ENCODE results near the gene PLCG2. TPM values are rescaled to one million over a fixed set of nuclear protein-coding genes. Genes with fewer than 3 reads are reported as not detected.

PLCG2 gene
- total and polyA plus RNA-seq, 2 experiments from 2014 or later: 2.5 to 5.0 TPM

- no peak for DNase-seq (ENCODE audit: low spot score)
- H3K79me2 ChIP-seq: no peaks in the 10 kb centered on the region
- H3K27me3 ChIP-seq: no peaks in the 10 kb centered on the region
- H2AFZ ChIP-seq: no peak overlapping the region
- no peak overlapping the region for H3K27ac ChIP-seq
- peaks cover 10% of the 10 kb centered on the region for H3K4me1 ChIP-seq (ENCODE audit: insufficient read depth)
- no peak for TF ChIP-seq EZH2 (IDR thresholded peaks at IDR 0.05; ENCODE audit: borderline replicate concordance)
- H3K36me3 ChIP-seq (replicated peaks; ENCODE audit: insufficient read depth, low read depth): no peaks in the 10 kb centered on the region
- no peaks in the 10 kb centered on the region for H4K20me1 ChIP-seq (ENCODE audit: insufficient read depth, poor library complexity, severe bottlenecking)
- H3K9me3 ChIP-seq (ENCODE audit: low read depth): no peaks in the 10 kb centered on the region
- no peak overlapping the region for H3K4me3 ChIP-seq
- H3K4me2 ChIP-seq: no peak overlapping the region
- WGBS (ENCODE audit: low lambda C conversion rate, missing lambda C conversion rate): 60% methylated on average over 8 of the region's 8 CpGs
- H3K9me2 ChIP-seq (replicated peaks; ENCODE audit: insufficient read depth): no peaks in the 10 kb centered on the region
Measured at GRCh38 chr16:81731649-81732048, 47.4 kb upstream of the PLCG2 start.

GRCh38 chr16:81732699-81733098 is 46.4 kb upstream of the PLCG2 start:
- TF ChIP-seq, protein P1, sequence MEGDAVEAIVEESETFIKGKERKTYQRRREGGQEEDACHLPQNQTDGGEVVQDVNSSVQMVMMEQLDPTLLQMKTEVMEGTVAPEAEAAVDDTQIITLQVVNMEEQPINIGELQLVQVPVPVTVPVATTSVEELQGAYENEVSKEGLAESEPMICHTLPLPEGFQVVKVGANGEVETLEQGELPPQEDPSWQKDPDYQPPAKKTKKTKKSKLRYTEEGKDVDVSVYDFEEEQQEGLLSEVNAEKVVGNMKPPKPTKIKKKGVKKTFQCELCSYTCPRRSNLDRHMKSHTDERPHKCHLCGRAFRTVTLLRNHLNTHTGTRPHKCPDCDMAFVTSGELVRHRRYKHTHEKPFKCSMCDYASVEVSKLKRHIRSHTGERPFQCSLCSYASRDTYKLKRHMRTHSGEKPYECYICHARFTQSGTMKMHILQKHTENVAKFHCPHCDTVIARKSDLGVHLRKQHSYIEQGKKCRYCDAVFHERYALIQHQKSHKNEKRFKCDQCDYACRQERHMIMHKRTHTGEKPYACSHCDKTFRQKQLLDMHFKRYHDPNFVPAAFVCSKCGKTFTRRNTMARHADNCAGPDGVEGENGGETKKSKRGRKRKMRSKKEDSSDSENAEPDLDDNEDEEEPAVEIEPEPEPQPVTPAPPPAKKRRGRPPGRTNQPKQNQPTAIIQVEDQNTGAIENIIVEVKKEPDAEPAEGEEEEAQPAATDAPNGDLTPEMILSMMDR (IDR thresholded peaks at IDR 0.05; ENCODE audit: poor library complexity): no peak
- TF ChIP-seq EZH2phosphoT487 (IDR thresholded peaks at IDR 0.05; ENCODE audit: low read depth, severe bottlenecking, unreplicated experiment): no peak
- no peak for TF ChIP-seq EZH2 (IDR thresholded peaks at IDR 0.05; ENCODE audit: borderline replicate concordance)
- Histone ChIP-seq H3K79me2 (no peaks in the 10 kb centered on the region), H3K4me2 (no peak overlapping the region), H3K4me1 (ENCODE audit: insufficient read depth) (peaks cover 10% of the 10 kb centered on the region), H3K27ac (no peak overlapping the region), H3K36me3 (replicated peaks; ENCODE audit: insufficient read depth, low read depth) (no peaks in the 10 kb centered on the region), H3K27me3 (no peaks in the 10 kb centered on the region), H3K4me3 (no peak overlapping the region), H3K9me3 (ENCODE audit: low read depth) (no peaks in the 10 kb centered on the region), H2AFZ (no peak overlapping the region), H4K20me1 (ENCODE audit: insufficient read depth, poor library complexity, severe bottlenecking) (no peaks in the 10 kb centered on the region), H3K9me2 (replicated peaks; ENCODE audit: insufficient read depth) (no peaks in the 10 kb centered on the region)
- no peak for DNase-seq (ENCODE audit: low spot score)
- WGBS (ENCODE audit: low lambda C conversion rate, missing lambda C conversion rate): 100% methylated on average over 1 of the region's 1 CpG

GRCh38 chr16:81733295-81733694 is 45.8 kb upstream of the PLCG2 start:
- Histone ChIP-seq H3K4me2 (no peak overlapping the region), H3K9me2 (replicated peaks; ENCODE audit: insufficient read depth) (no peaks in the 10 kb centered on the region), H3K36me3 (replicated peaks; ENCODE audit: insufficient read depth, low read depth) (no peaks in the 10 kb centered on the region), H3K4me3 (no peak overlapping the region), H3K4me1 (ENCODE audit: insufficient read depth) (peaks cover 10% of the 10 kb centered on the region), H3K27me3 (no peaks in the 10 kb centered on the region), H2AFZ (no peak overlapping the region), H3K27ac (no peak overlapping the region), H3K9me3 (ENCODE audit: low read depth) (no peaks in the 10 kb centered on the region), H3K79me2 (no peaks in the 10 kb centered on the region), H4K20me1 (ENCODE audit: insufficient read depth, poor library complexity, severe bottlenecking) (no peaks in the 10 kb centered on the region)
- DNase-seq (ENCODE audit: low spot score): no peak
- 89% methylated on average over 1 of the region's 1 CpG for WGBS (ENCODE audit: low lambda C conversion rate, missing lambda C conversion rate)
- no peak for TF ChIP-seq EZH2phosphoT487 (IDR thresholded peaks at IDR 0.05; ENCODE audit: low read depth, severe bottlenecking, unreplicated experiment)
- TF ChIP-seq, protein P1 (IDR thresholded peaks at IDR 0.05; ENCODE audit: poor library complexity): no peak
- TF ChIP-seq EZH2 (IDR thresholded peaks at IDR 0.05; ENCODE audit: borderline replicate concordance): no peak

DNA sequence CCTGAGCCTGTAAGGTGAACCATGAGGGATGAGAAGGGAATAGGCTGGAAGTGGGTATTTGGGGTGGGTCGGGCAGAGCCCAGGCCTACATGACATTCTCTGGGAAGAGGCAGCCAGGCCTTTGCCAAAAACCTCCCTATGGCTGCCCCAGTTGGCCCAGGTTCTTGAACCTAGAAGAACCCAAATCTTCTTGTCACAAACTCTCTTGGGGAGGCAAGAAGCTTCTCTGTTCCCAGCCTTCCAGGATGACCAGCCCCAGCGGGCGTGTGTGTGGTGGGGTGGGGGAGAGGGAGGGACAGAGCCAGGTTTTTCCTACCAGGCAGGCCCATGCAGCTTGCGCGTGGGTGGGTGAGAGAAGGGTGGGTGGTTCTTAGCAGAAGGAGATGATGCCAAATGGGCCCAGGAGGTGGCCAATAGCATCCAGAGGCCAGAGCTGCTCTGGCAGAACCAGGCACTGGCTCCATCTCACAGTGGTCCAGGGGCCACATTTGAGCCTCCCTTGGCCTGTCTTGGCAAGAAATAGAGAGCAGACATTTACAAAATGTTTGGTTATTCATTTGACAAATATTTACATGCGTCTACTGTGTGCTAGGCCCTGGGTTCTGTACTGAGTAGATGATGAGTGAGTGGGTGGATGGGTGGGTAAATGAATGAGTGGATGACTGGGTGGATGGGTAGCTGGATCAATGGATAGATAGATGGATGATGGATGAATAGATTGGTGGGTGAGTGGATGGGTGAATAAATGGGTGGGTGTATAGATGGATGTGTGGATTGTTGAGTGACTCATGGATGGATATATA is 44.3 kb upstream of the PLCG2 start:
- peaks cover 9% of the 10 kb centered on the region for H3K4me1 ChIP-seq (ENCODE audit: insufficient read depth)
- H3K4me2 ChIP-seq: no peak overlapping the region
- 94% methylated on average over 6 of the region's 6 CpGs for WGBS (ENCODE audit: low lambda C conversion rate, missing lambda C conversion rate)
- no peaks in the 10 kb centered on the region for H4K20me1 ChIP-seq (ENCODE audit: insufficient read depth, poor library complexity, severe bottlenecking)
- H3K9me2 ChIP-seq (replicated peaks; ENCODE audit: insufficient read depth): no peaks in the 10 kb centered on the region
- H3K4me3 ChIP-seq: no peak overlapping the region
- H3K36me3 ChIP-seq (replicated peaks; ENCODE audit: insufficient read depth, low read depth): no peaks in the 10 kb centered on the region
- no peaks in the 10 kb centered on the region for H3K9me3 ChIP-seq (ENCODE audit: low read depth)
- no peaks in the 10 kb centered on the region for H3K27me3 ChIP-seq
- no peak for TF ChIP-seq EZH2phosphoT487 (IDR thresholded peaks at IDR 0.05; ENCODE audit: low read depth, severe bottlenecking, unreplicated experiment)
- TF ChIP-seq, protein P1 (IDR thresholded peaks at IDR 0.05; ENCODE audit: poor library complexity): no peak
- TF ChIP-seq EZH2 (IDR thresholded peaks at IDR 0.05; ENCODE audit: borderline replicate concordance): no peak
- no peaks in the 10 kb centered on the region for H3K79me2 ChIP-seq
- H2AFZ ChIP-seq: no peak overlapping the region
- no peak for DNase-seq (ENCODE audit: low spot score)
- H3K27ac ChIP-seq: no peak overlapping the region
